Astrocyte (in vitro differentiated cells and primary cell): ENCODE measurements around the gene SLC33A1. TPM values are rescaled to one million over a fixed set of nuclear protein-coding genes. Genes with fewer than 3 reads are reported as not detected.
A peak's percentile ranks its signal among the peaks of the same experiment; 100 is the strongest.
"Not testable (repeated sequence)": the region's sequence is repeated elsewhere in the genome, so short reads cannot be mapped to it uniquely, and the experiment has no call there.

Experiments used
- DNase-seq: peaks from one replicate; pipeline ENCODE4 v3.0.0-alpha.2; 2010; ENCODE audit warnings: low read depth
- FAIRE-seq: peaks from 2 replicates; lab custom pipeline; 2011; peaks lifted over from hg19 to GRCh38; lab: Jason Lieb, UNC
- H2AFZ ChIP-seq: 2 replicates; pipeline ENCODE4 v1.6.0; 2012; ENCODE audit warnings: low read depth, low read length, inconsistent platforms
- H3K27ac ChIP-seq: 2 replicates; pipeline ENCODE4 v1.5.1; 2011; ENCODE audit warnings: low read depth, low read length, inconsistent platforms
- H3K27me3 ChIP-seq: 2 replicates; pipeline ENCODE4 v1.6.0; 2011; ENCODE audit warnings: low read length, inconsistent platforms; ENCODE audit not compliant: insufficient read depth
- H3K36me3 ChIP-seq: 2 replicates; pipeline ENCODE4 v1.5.1; 2011; ENCODE audit warnings: low read length, inconsistent platforms; ENCODE audit not compliant: insufficient read depth
- H3K4me1 ChIP-seq: 2 replicates; pipeline ENCODE4 v1.5.1; 2011; ENCODE audit warnings: low read length, inconsistent platforms; ENCODE audit not compliant: insufficient read depth
- H3K4me2 ChIP-seq: 2 replicates; pipeline ENCODE4 v1.6.0; 2012; ENCODE audit warnings: low read length, inconsistent platforms
- H3K4me3 ChIP-seq: 2 replicates; pipeline ENCODE4 v1.5.1; 2011; ENCODE audit warnings: low read depth, mild to moderate bottlenecking, low read length, inconsistent platforms; ENCODE audit not compliant: insufficient read depth
- H3K79me2 ChIP-seq: 2 replicates; pipeline ENCODE4 v1.6.0; 2012; ENCODE audit warnings: mild to moderate bottlenecking, low read length, inconsistent platforms; ENCODE audit not compliant: insufficient read depth
- H3K9ac ChIP-seq: 2 replicates; pipeline ENCODE4 v1.6.0; 2012; ENCODE audit warnings: mild to moderate bottlenecking, low read length, inconsistent platforms
- H3K9me3 ChIP-seq: 2 replicates; pipeline ENCODE4 v1.5.1; 2012; ENCODE audit warnings: low read depth, mild to moderate bottlenecking, low read length, inconsistent platforms; ENCODE audit not compliant: insufficient read depth
- H4K20me1 ChIP-seq: 2 replicates; pipeline ENCODE4 v1.6.0; 2012; ENCODE audit warnings: low read length, inconsistent platforms; ENCODE audit not compliant: insufficient read depth
- H3K27ac Mint-ChIP-seq: one replicate; pipeline ENCODE4 v1.8.0; 2021; ENCODE audit warnings: mild to moderate bottlenecking, mixed read lengths; ENCODE audit not compliant: unreplicated experiment
- H3K27me3 Mint-ChIP-seq: one replicate; pipeline ENCODE4 v1.8.0; 2021; ENCODE audit warnings: low read depth, mixed read lengths; ENCODE audit not compliant: unreplicated experiment
- H3K36me3 Mint-ChIP-seq: one replicate; pipeline ENCODE4 v1.8.0; 2021; ENCODE audit warnings: low read depth, mixed read lengths; ENCODE audit not compliant: unreplicated experiment
- H3K4me1 Mint-ChIP-seq: one replicate; pipeline ENCODE4 v1.8.0; 2021; ENCODE audit warnings: low read depth, mixed read lengths; ENCODE audit not compliant: unreplicated experiment
- H3K4me3 Mint-ChIP-seq: one replicate; pipeline ENCODE4 v1.8.0; 2021; ENCODE audit warnings: mild to moderate bottlenecking, moderate library complexity, mixed read lengths; ENCODE audit not compliant: unreplicated experiment
- H3K9me3 Mint-ChIP-seq: one replicate; pipeline ENCODE4 v1.8.0; 2021; ENCODE audit warnings: mild to moderate bottlenecking, mixed read lengths; ENCODE audit not compliant: unreplicated experiment
- EZH2 ChIP-seq: IDR thresholded peaks from 2 replicates; pipeline ENCODE4 v1.6.1; 2012; ENCODE audit warnings: mild to moderate bottlenecking, low read length, inconsistent platforms; ENCODE audit not compliant: insufficient read depth
- total RNA-seq: library from RNA; stranded (reverse); gene quantifications from 2 replicates; pipeline ENCODE4 v1.2.1, GENCODE V29; 2021
- TF ChIP-seq, protein P1 (sequence below): IDR thresholded peaks from 2 replicates; pipeline ENCODE4 v1.5.1; 2011; ENCODE audit warnings: low read depth, mild to moderate bottlenecking, inconsistent platforms, low read length, moderate library complexity; ENCODE audit not compliant: insufficient read depth

SLC33A1 gene
- total RNA-seq, 1 donor from 2014 or later: 27.3 TPM

DNA sequence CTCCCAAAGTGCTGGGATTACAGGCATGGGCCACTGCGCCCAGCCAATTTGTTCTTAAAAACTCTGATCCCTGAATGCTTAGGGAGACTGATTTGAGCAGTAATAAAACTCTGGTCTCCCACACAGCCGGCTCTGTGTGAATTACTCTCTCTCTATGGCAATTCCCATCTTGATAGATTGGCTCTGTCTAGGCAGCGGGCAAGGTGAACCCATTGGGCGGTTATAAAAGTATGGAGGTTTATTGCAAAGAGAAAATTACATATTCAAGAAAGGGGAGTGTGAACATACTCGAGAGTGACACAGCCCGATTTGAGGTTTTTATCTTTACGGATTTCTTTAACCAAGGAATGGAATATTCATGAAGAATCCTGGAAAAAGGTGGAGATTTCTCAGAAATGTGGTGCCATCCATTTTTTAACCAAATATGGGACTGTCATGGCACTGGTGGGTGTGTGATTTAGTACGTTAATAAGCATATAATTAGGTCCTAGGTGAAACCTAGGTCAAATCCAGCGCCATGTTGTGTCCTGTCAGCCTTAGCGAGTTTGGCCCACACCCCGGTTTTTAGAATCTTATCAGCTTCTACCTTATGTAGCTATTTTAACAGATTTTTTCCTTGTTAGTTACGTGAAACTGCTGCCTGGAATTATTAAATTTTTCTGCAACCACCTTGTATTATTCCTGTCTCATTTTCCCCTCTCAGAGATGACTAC, 9.0 kb upstream of the SLC33A1 start:
- H3K9ac ChIP-seq: no peak overlapping the region
- H3K27ac ChIP-seq: no peak overlapping the region
- TF ChIP-seq, protein P1, sequence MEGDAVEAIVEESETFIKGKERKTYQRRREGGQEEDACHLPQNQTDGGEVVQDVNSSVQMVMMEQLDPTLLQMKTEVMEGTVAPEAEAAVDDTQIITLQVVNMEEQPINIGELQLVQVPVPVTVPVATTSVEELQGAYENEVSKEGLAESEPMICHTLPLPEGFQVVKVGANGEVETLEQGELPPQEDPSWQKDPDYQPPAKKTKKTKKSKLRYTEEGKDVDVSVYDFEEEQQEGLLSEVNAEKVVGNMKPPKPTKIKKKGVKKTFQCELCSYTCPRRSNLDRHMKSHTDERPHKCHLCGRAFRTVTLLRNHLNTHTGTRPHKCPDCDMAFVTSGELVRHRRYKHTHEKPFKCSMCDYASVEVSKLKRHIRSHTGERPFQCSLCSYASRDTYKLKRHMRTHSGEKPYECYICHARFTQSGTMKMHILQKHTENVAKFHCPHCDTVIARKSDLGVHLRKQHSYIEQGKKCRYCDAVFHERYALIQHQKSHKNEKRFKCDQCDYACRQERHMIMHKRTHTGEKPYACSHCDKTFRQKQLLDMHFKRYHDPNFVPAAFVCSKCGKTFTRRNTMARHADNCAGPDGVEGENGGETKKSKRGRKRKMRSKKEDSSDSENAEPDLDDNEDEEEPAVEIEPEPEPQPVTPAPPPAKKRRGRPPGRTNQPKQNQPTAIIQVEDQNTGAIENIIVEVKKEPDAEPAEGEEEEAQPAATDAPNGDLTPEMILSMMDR: no peak
- TF ChIP-seq EZH2: no peak
- no peaks in the 10 kb centered on the region for H3K36me3 Mint-ChIP-seq
- no peak overlapping the region for H3K27ac Mint-ChIP-seq
- H3K4me3 ChIP-seq: no peak overlapping the region
- H3K4me3 Mint-ChIP-seq: no peak overlapping the region
- H3K79me2 ChIP-seq: no peaks in the 10 kb centered on the region
- peaks cover 2% of the 10 kb centered on the region for H3K4me1 ChIP-seq
- H4K20me1 ChIP-seq: no peaks in the 10 kb centered on the region
- no peaks in the 10 kb centered on the region for H3K27me3 ChIP-seq
- no peak for DNase-seq
- H3K27me3 Mint-ChIP-seq: no peaks in the 10 kb centered on the region
- H3K9me3 Mint-ChIP-seq: peaks cover 2% of the 10 kb centered on the region
- FAIRE-seq: no peak
- no peaks in the 10 kb centered on the region for H3K36me3 ChIP-seq
- no peaks in the 10 kb centered on the region for H3K9me3 ChIP-seq
- no peaks in the 10 kb centered on the region for H3K4me1 Mint-ChIP-seq
- H3K4me2 ChIP-seq: no peak overlapping the region
- H2AFZ ChIP-seq: no peak overlapping the region

- not testable (repeated sequence) for H3K36me3 ChIP-seq, FAIRE-seq, H3K9me3 ChIP-seq, H3K4me3 Mint-ChIP-seq, H3K36me3 Mint-ChIP-seq, H3K79me2 ChIP-seq, H3K4me2 ChIP-seq, H3K27ac ChIP-seq, H4K20me1 ChIP-seq, H2AFZ ChIP-seq, H3K27me3 ChIP-seq, H3K27me3 Mint-ChIP-seq, H3K4me3 ChIP-seq, H3K9ac ChIP-seq, H3K4me1 Mint-ChIP-seq, H3K9me3 Mint-ChIP-seq, H3K4me1 ChIP-seq
- peak overlapping the region; percentile 47 for H3K27ac Mint-ChIP-seq
- peak; percentile 69 for DNase-seq
Measured at GRCh38 chr3:155862290-155862982, 8.2 kb upstream of the SLC33A1 start.

- no peaks in the 10 kb centered on the region for H3K36me3 Mint-ChIP-seq
- peaks cover 2% of the 10 kb centered on the region for H3K4me1 ChIP-seq
- H3K27ac ChIP-seq: no peak overlapping the region
- DNase-seq: no peak
- no peak overlapping the region for H2AFZ ChIP-seq
- FAIRE-seq: no peak
- H3K4me3 Mint-ChIP-seq: no peak overlapping the region
- H3K4me3 ChIP-seq: no peak overlapping the region
- no peaks in the 10 kb centered on the region for H3K36me3 ChIP-seq
- no peaks in the 10 kb centered on the region for H3K9me3 ChIP-seq
- H4K20me1 ChIP-seq: no peaks in the 10 kb centered on the region
- no peaks in the 10 kb centered on the region for H3K4me1 Mint-ChIP-seq
- no peak overlapping the region for H3K27ac Mint-ChIP-seq
- no peaks in the 10 kb centered on the region for H3K79me2 ChIP-seq
- no peaks in the 10 kb centered on the region for H3K27me3 Mint-ChIP-seq
- TF ChIP-seq, protein P1: no peak
- TF ChIP-seq EZH2: no peak
- H3K4me2 ChIP-seq: no peak overlapping the region
- H3K9ac ChIP-seq: no peak overlapping the region
- peaks cover 2% of the 10 kb centered on the region for H3K9me3 Mint-ChIP-seq
- no peaks in the 10 kb centered on the region for H3K27me3 ChIP-seq
Measured at GRCh38 chr3:155861476-155862183, 7.4 kb upstream of the SLC33A1 start.

GRCh38 chr3:155860424-155860823, 6.2 kb upstream of the SLC33A1 start:
- H3K36me3 Mint-ChIP-seq, H3K9ac ChIP-seq, H3K27me3 Mint-ChIP-seq, H3K4me3 Mint-ChIP-seq, H3K79me2 ChIP-seq, H3K4me1 Mint-ChIP-seq, H4K20me1 ChIP-seq, H3K9me3 Mint-ChIP-seq, H3K27ac ChIP-seq, DNase-seq, H3K4me1 ChIP-seq, H3K4me3 ChIP-seq, H3K36me3 ChIP-seq, H3K4me2 ChIP-seq, FAIRE-seq, H3K27ac Mint-ChIP-seq, H3K9me3 ChIP-seq, H3K27me3 ChIP-seq, H2AFZ ChIP-seq: not testable (repeated sequence)
